SK-N-SH treated with all-trans-retinoic acid at 6 μM for 48 hours (cell line): ENCODE data around the gene ANO6.

Experiments
- ARNTL ChIP-seq: fragments of 450-650 bp; formaldehyde crosslinking; IDR thresholded peaks from 2 replicates; pipeline ENCODE4 v1.5.0; 2020; ENCODE audit warnings: low read depth, mild to moderate bottlenecking, moderate library complexity, borderline replicate concordance
- GLIS3 ChIP-seq: fragments of 250-450 bp; sonication (Bioruptor Pico); IDR thresholded peaks from 2 replicates; pipeline ENCODE4 v1.5.0; 2020; ENCODE audit warnings: mild to moderate bottlenecking, moderate library complexity
- ISL1 ChIP-seq: fragments of 250-450 bp; sonication (Bioruptor Pico); IDR thresholded peaks from 2 replicates; pipeline ENCODE4 v2.1.2; 2022; ENCODE audit warnings: mild to moderate bottlenecking, moderate library complexity
- PATZ1 ChIP-seq: fragments of 250-450 bp; sonication (Bioruptor Pico); IDR thresholded peaks from 2 replicates; pipeline ENCODE4 v1.8.0; 2020; ENCODE audit warnings: mild to moderate bottlenecking, moderate library complexity, borderline replicate concordance
- PPARA ChIP-seq: fragments of 250-450 bp; sonication (Bioruptor Pico); IDR thresholded peaks from 2 replicates; pipeline ENCODE4 v1.5.0; 2020; ENCODE audit warnings: mild to moderate bottlenecking, borderline replicate concordance
- RARB ChIP-seq: fragments of 250-450 bp; sonication (Bioruptor Pico); IDR thresholded peaks from 2 replicates; pipeline ENCODE4 v1.8.0; 2021; ENCODE audit warnings: mild to moderate bottlenecking, moderate library complexity
- TSHZ2 ChIP-seq: fragments of 250-450 bp; sonication (Bioruptor Pico); IDR thresholded peaks from 2 replicates; pipeline ENCODE4 v1.5.0; 2020; ENCODE audit warnings: mild to moderate bottlenecking, moderate library complexity
- ZFP3 ChIP-seq: fragments of 250-450 bp; sonication (Bioruptor Pico); IDR thresholded peaks from 2 replicates; pipeline ENCODE4 v1.5.0; 2020; ENCODE audit warnings: mild to moderate bottlenecking, moderate library complexity
- ZFP30 ChIP-seq: fragments of 450-650 bp; formaldehyde crosslinking; IDR thresholded peaks from 2 replicates; pipeline ENCODE4 v1.5.0; 2022; ENCODE audit warnings: mild to moderate bottlenecking, moderate library complexity
- ZNF70 ChIP-seq: fragments of 450-650 bp; formaldehyde crosslinking; IDR thresholded peaks from 2 replicates; pipeline ENCODE4 v1.5.0; 2020; ENCODE audit warnings: mild to moderate bottlenecking, moderate library complexity
- ZNF8 ChIP-seq: fragments of 450-650 bp; formaldehyde crosslinking; IDR thresholded peaks from 2 replicates; pipeline ENCODE4 v1.5.0; 2020; ENCODE audit warnings: mild to moderate bottlenecking, moderate library complexity
- TF ChIP-seq, protein P1 (sequence below): fragments of 250-450 bp; sonication (Bioruptor Pico); IDR thresholded peaks from 2 replicates; pipeline ENCODE4 v1.8.0; 2021; ENCODE audit warnings: low read depth, mild to moderate bottlenecking, moderate library complexity, borderline replicate concordance
- TF ChIP-seq, protein P2 (sequence below): fragments of 250-450 bp; sonication (Bioruptor Pico); IDR thresholded peaks from 2 replicates; pipeline ENCODE4 v1.5.1; 2020; ENCODE audit warnings: low read depth, mild to moderate bottlenecking, moderate library complexity

GRCh38 chr12:45246236-45246635, 30.3 kb downstream of the ANO6 start:
- TF ChIP-seq ARNTL (CRISPR knock-in tag) (no peak), TSHZ2 (CRISPR knock-in tag) (no peak), PATZ1 (CRISPR knock-in tag) (no peak), ZNF70 (CRISPR knock-in tag) (no peak), ZFP3 (no peak), PPARA (CRISPR knock-in tag) (no peak), ZNF8 (CRISPR knock-in tag) (no peak), ISL1 (CRISPR knock-in tag) (no peak), RARB (CRISPR knock-in tag) (no peak), GLIS3 (CRISPR knock-in tag) (no peak), ZFP30 (no peak)
- TF ChIP-seq, protein P1, sequence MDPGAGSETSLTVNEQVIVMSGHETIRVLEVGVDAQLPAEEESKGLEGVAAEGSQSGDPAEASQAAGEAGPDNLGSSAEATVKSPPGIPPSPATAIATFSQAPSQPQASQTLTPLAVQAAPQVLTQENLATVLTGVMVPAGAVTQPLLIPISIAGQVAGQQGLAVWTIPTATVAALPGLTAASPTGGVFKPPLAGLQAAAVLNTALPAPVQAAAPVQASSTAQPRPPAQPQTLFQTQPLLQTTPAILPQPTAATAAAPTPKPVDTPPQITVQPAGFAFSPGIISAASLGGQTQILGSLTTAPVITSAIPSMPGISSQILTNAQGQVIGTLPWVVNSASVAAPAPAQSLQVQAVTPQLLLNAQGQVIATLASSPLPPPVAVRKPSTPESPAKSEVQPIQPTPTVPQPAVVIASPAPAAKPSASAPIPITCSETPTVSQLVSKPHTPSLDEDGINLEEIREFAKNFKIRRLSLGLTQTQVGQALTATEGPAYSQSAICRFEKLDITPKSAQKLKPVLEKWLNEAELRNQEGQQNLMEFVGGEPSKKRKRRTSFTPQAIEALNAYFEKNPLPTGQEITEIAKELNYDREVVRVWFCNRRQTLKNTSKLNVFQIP (CRISPR knock-in tag): no peak
- TF ChIP-seq, protein P2, sequence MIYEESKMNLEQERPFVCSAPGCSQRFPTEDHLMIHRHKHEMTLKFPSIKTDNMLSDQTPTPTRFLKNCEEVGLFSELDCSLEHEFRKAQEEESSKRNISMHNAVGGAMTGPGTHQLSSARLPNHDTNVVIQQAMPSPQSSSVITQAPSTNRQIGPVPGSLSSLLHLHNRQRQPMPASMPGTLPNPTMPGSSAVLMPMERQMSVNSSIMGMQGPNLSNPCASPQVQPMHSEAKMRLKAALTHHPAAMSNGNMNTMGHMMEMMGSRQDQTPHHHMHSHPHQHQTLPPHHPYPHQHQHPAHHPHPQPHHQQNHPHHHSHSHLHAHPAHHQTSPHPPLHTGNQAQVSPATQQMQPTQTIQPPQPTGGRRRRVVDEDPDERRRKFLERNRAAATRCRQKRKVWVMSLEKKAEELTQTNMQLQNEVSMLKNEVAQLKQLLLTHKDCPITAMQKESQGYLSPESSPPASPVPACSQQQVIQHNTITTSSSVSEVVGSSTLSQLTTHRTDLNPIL: no peak
